HCT116 (cell line): ENCODE measurements around the gene GRM1. TPM values are rescaled to one million over a fixed set of nuclear protein-coding genes. Genes with fewer than 3 reads are reported as not detected.

Experiments
- ATAC-seq: fragments of 200-7000 bp; cut with Tn5 transposase; 2 replicates; pipeline ENCODE4 v1.9.1; 2020; ENCODE audit warnings: mild to moderate bottlenecking, moderate library complexity
- BruUV-seq: library from RNA; stranded (reverse); fragments of 400-500 nt; replicated peaks from 2 replicates; lab custom pipeline; 2021; lab: Mats Ljungman, UMichigan
- CTCF ChIA-PET: fragments of 300-600 bp; sonication (Branson Sonifier 250); formaldehyde crosslinking; loops from one replicate; lab custom pipeline; 2021; ENCODE audit warnings: antibody characterized with exemption; lab: Charles Lee
- POLR2A ChIA-PET: fragments of 300-600, 350-600 bp; sonication (Branson Sonifier 250); formaldehyde crosslinking; loops from one replicate; lab custom pipeline; 2021; ENCODE audit warnings: antibody characterized with exemption; lab: Charles Lee
- RAD21 ChIA-PET, 2 experiments: fragments of 300-600 bp; sonication (Branson Sonifier 250); formaldehyde crosslinking; loops; one replicate each; lab custom pipeline; 2023; ENCODE audit warnings: low total read pairs in 2 of 2; ENCODE audit not compliant: uncharacterized antibody in 2 of 2, unreplicated experiment in 2 of 2, low non-redundant PET in 1 of 2; lab: Charles Lee
- DNase-seq: peaks from one replicate; pipeline ENCODE4 v3.0.0-alpha.2; 2010; ENCODE audit warnings: low read depth, low spot score
- H2AFZ ChIP-seq: fragments of 200-600 bp; shearing (Covaris generic), sonication (generic); 2 replicates; pipeline ENCODE4 v1.6.1; 2017; ENCODE audit warnings: low read depth, mixed run types, mixed read lengths, antibody characterized with exemption, low read length; ENCODE audit not compliant: poor library complexity, severe bottlenecking
- H3K27ac ChIP-seq: 2 replicates; pipeline ENCODE4 v1.5.1; 2012; ENCODE audit warnings: low read depth, low read length
- H3K27me3 ChIP-seq: fragments of 200-600 bp; sonication (generic); 2 replicates; pipeline ENCODE4 v1.6.1; 2016; ENCODE audit warnings: mixed run types, low read length, mixed read lengths; ENCODE audit not compliant: insufficient read depth
- H3K36me3 ChIP-seq, 2 experiments: fragments of 200-500 bp in 1 of 2; fragments of 200-600 bp in 1 of 2; sonication (Bioruptor generic) in 1 of 2; sonication (generic) in 1 of 2; 2 replicates each; pipeline versions ENCODE4 v1.5.1 to v1.6.1; 2014 to 2016; ENCODE audit warnings: low read length in 2 of 2, inconsistent platforms in 1 of 2, mixed read lengths in 1 of 2, mixed run types in 1 of 2; ENCODE audit not compliant: insufficient read depth in 2 of 2, control insufficient read depth in 1 of 2
- H3K4me1 ChIP-seq, 2 experiments: fragments of 200-600 bp in 1 of 2; sonication (generic) in 1 of 2; 2 replicates each; pipeline versions ENCODE4 v1.5.1 to v1.6.1; 2012 to 2017; ENCODE audit warnings: low read length in 2 of 2, inconsistent platforms in 1 of 2, mild to moderate bottlenecking in 1 of 2, mixed read lengths in 1 of 2, mixed run types in 1 of 2, moderate library complexity in 1 of 2; ENCODE audit not compliant: insufficient read depth in 2 of 2, control insufficient read depth in 1 of 2
- H3K4me2 ChIP-seq: fragments of 200-600 bp; sonication (generic); 2 replicates; pipeline ENCODE4 v1.6.1; 2017; ENCODE audit warnings: mixed run types, low read length, mixed read lengths
- H3K4me3 ChIP-seq, 2 experiments: fragments of 200-600 bp in 1 of 2; sonication (generic) in 1 of 2; replicated peaks in 1 of 2; 2 replicates each; pipeline ENCODE4 v1.5.1; 2011 to 2016; ENCODE audit warnings: low read length in 2 of 2, control low read depth in 1 of 2, low read depth in 1 of 2, mild to moderate bottlenecking in 1 of 2, mixed read lengths in 1 of 2, mixed run types in 1 of 2
- H3K79me2 ChIP-seq: fragments of 200-600 bp; sonication (generic); 2 replicates; pipeline ENCODE4 v1.6.1; 2017; ENCODE audit warnings: mild to moderate bottlenecking, mixed run types, low read length, moderate library complexity, mixed read lengths; ENCODE audit not compliant: insufficient read depth
- H3K9ac ChIP-seq: fragments of 200-600 bp; sonication (generic); 2 replicates; pipeline ENCODE4 v1.6.1; 2016; ENCODE audit warnings: low read length, mixed read lengths
- H3K9me2 ChIP-seq: fragments of 200-600 bp; sonication (generic), shearing (Covaris generic); 2 replicates; pipeline ENCODE4 v1.6.1; 2017; ENCODE audit warnings: mixed run types, mild to moderate bottlenecking, moderate library complexity; ENCODE audit not compliant: insufficient read depth
- H3K9me3 ChIP-seq, 2 experiments: fragments of 200-500 bp in 1 of 2; fragments of 200-600 bp in 1 of 2; sonication (Bioruptor generic) in 1 of 2; sonication (generic) in 1 of 2; 2 replicates each; pipeline ENCODE4 v1.6.1; 2014 to 2017; ENCODE audit warnings: low read length in 2 of 2, mixed read lengths in 2 of 2, inconsistent platforms in 1 of 2, low read depth in 1 of 2, mild to moderate bottlenecking in 1 of 2, mixed run types in 1 of 2, moderate library complexity in 1 of 2; ENCODE audit not compliant: control insufficient read depth in 1 of 2, insufficient read depth in 1 of 2
- H4K20me1 ChIP-seq: fragments of 200-600 bp; sonication (generic), shearing (Covaris generic); 2 replicates; pipeline ENCODE4 v1.6.1; 2017; ENCODE audit warnings: mixed run types, mild to moderate bottlenecking, moderate library complexity; ENCODE audit not compliant: insufficient read depth
- CEBPB ChIP-seq: IDR thresholded peaks from 2 replicates; pipeline ENCODE4 v1.6.1; 2012; ENCODE audit warnings: low read depth
- ELF1 ChIP-seq: IDR thresholded peaks from 2 replicates; pipeline ENCODE4 v1.6.1; 2012; ENCODE audit warnings: low read depth, borderline replicate concordance
- EZH2 ChIP-seq: fragments of 200-600 bp; sonication (generic); IDR thresholded peaks from 2 replicates; pipeline ENCODE4 v1.6.1; 2017; ENCODE audit warnings: antibody characterized with exemption, mixed run types
- EZH2phosphoT487 ChIP-seq: fragments of 200-600 bp; IDR thresholded peaks from 2 replicates; pipeline ENCODE4 v1.6.1; 2018; ENCODE audit warnings: antibody characterized with exemption, borderline replicate concordance
- JUND ChIP-seq: IDR thresholded peaks from 2 replicates; pipeline ENCODE4 v1.6.1; 2012
- POLR2A ChIP-seq: IDR thresholded peaks from 2 replicates; pipeline ENCODE4 v1.7.0; 2011; ENCODE audit warnings: borderline replicate concordance; ENCODE audit not compliant: insufficient read depth, insufficient read length; ENCODE audit errors: extremely low read depth
- RAD21 ChIP-seq: IDR thresholded peaks from 2 replicates; pipeline ENCODE4 v1.6.1; 2012; ENCODE audit warnings: low read depth, mild to moderate bottlenecking
- SIN3A ChIP-seq: IDR thresholded peaks from 2 replicates; pipeline ENCODE4 v1.6.1; 2012; ENCODE audit warnings: low read depth
- TCF7L2 ChIP-seq: IDR thresholded peaks from 2 replicates; pipeline ENCODE4 v1.7.0; 2011; ENCODE audit warnings: borderline replicate concordance, inconsistent platforms; ENCODE audit not compliant: insufficient read depth, insufficient read length; ENCODE audit errors: extremely low read depth
- YY1 ChIP-seq: IDR thresholded peaks from 2 replicates; pipeline ENCODE4 v1.6.1; 2011; ENCODE audit warnings: low read length, low read depth, moderate library complexity, mild to moderate bottlenecking; ENCODE audit not compliant: insufficient replicate concordance; ENCODE audit errors: extremely low read depth
- ZBTB33 ChIP-seq: IDR thresholded peaks from 2 replicates; pipeline ENCODE4 v1.6.1; 2011; ENCODE audit warnings: mild to moderate bottlenecking, low read length, moderate library complexity; ENCODE audit not compliant: insufficient replicate concordance; ENCODE audit errors: extremely low read depth
- ZNF274 ChIP-seq: fragments of 200-500 bp; sonication (Bioruptor generic); IDR thresholded peaks from 2 replicates; pipeline ENCODE4 v1.6.1; 2014; ENCODE audit warnings: mild to moderate bottlenecking, low read depth, low read length, inconsistent platforms
- intact Hi-C: fragments of 100-400 bp; cut with micrococcal nuclease; formaldehyde crosslinking; loops from 2 replicates; pipeline ENCODE4 v1.10.0; 2022
- total RNA-seq: library from RNA; stranded (reverse); gene quantifications from one replicate; pipeline ENCODE4 v1.2.1, GENCODE V29; 2021; ENCODE audit not compliant: unreplicated experiment
- TF ChIP-seq, protein P1 (sequence below), 3 experiments: fragments of 200-600 bp in 1 of 3; sonication (generic) in 1 of 3; IDR thresholded peaks in 2 of 3; conservative IDR thresholded peaks in 1 of 3; 2 replicates each; pipeline ENCODE4 v1.5.1; 2012 to 2017; ENCODE audit warnings: low read depth in 2 of 3, low read length in 2 of 3, antibody characterized with exemption in 1 of 3, borderline replicate concordance in 1 of 3, control low read depth in 1 of 3, mild to moderate bottlenecking in 1 of 3, mixed read lengths in 1 of 3, mixed run types in 1 of 3, moderate library complexity in 1 of 3; ENCODE audit not compliant: insufficient read depth in 1 of 3

Gene GRM1
- total RNA-seq, 1 experiment from 2014 or later = not detected

DNA sequence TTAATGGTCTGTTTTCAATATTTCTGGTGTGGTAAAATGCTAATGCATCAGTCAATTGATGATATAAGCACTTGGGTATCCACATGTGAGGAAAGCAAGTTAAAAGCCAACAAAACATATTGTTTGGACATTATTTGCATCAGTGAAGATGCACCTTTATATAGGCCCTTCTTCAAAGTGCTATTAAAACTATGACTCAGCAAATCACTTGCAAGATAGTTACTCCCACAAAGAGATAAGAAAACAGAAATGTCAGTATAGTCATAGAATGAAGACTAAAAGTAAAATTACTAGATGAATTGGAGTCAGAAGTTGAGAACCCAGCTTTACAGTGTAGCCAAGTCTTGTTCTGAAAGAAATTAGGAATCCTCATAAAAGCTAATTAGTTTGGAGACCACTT is 14.6 kb upstream of the GRM1 start (continued):
- no peak for TF ChIP-seq ZBTB33
- no peak for TF ChIP-seq EZH2phosphoT487
- TF ChIP-seq POLR2A = no peak

GRCh38 chr6:146017672-146018071 is 11.2 kb upstream of the GRM1 start:
- ChIA-PET CTCF (no interaction called here), POLR2A (no interaction called here), RAD21 (no interaction called here)
- H3K9me3 ChIP-seq = no peaks in the 10 kb centered on the region
- BruUV-seq = no TSS peak
- no peak overlapping the region for H2AFZ ChIP-seq
- H3K36me3 ChIP-seq = no peaks in the 10 kb centered on the region
- H3K9ac ChIP-seq = no peak overlapping the region
- no peaks in the 10 kb centered on the region for H3K9me2 ChIP-seq
- TF ChIP-seq SIN3A (no peak), POLR2A (no peak), EZH2phosphoT487 (no peak), ELF1 (no peak), TCF7L2 (no peak), CEBPB (no peak), ZBTB33 (no peak), JUND (no peak), RAD21 (no peak), EZH2 (no peak), ZNF274 (no peak), YY1 (no peak)
- TF ChIP-seq, protein P1, sequence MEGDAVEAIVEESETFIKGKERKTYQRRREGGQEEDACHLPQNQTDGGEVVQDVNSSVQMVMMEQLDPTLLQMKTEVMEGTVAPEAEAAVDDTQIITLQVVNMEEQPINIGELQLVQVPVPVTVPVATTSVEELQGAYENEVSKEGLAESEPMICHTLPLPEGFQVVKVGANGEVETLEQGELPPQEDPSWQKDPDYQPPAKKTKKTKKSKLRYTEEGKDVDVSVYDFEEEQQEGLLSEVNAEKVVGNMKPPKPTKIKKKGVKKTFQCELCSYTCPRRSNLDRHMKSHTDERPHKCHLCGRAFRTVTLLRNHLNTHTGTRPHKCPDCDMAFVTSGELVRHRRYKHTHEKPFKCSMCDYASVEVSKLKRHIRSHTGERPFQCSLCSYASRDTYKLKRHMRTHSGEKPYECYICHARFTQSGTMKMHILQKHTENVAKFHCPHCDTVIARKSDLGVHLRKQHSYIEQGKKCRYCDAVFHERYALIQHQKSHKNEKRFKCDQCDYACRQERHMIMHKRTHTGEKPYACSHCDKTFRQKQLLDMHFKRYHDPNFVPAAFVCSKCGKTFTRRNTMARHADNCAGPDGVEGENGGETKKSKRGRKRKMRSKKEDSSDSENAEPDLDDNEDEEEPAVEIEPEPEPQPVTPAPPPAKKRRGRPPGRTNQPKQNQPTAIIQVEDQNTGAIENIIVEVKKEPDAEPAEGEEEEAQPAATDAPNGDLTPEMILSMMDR (IDR thresholded peaks at IDR 0.05 in 2 of 3, conservative IDR thresholded peaks at IDR 0.05 in 1 of 3; ENCODE audit: borderline replicate concordance in 1 of 3, insufficient read depth in 1 of 3, low read depth in 2 of 3, low read length in 2 of 3) = no peak
- H3K4me1 ChIP-seq = no peaks in the 10 kb centered on the region
- intact Hi-C loops = no loop called here
- ATAC-seq (no peak), DNase-seq (no peak)
- no peak overlapping the region for H3K4me3 ChIP-seq
- H3K4me2 ChIP-seq = no peak overlapping the region
- H3K79me2 ChIP-seq = no peaks in the 10 kb centered on the region
- no peak overlapping the region for H3K27ac ChIP-seq
- H4K20me1 ChIP-seq = no peaks in the 10 kb centered on the region
- peaks cover 12% of the 10 kb centered on the region; the same call in 1 of the 2 replicates for H3K27me3 ChIP-seq
